ENCODE data around the gene PRTFDC1.
"Not testable (repeated sequence)": the region's sequence is repeated elsewhere in the genome, so short reads cannot be mapped to it uniquely, and the experiment has no call there.

Gene PRTFDC1

GRCh38 chr10:24857031-24857725 lies 95.2 kb downstream of the PRTFDC1 start:
- DNase-seq: no peak
- in situ Hi-C loops (cut with MboI; ENCODE audit: low pct_unique_long_range_greater_than_20kb, low sequenced_read_pairs): no loop called here

GRCh38 chr10:24854256-24854655 lies 98.2 kb downstream of the PRTFDC1 start:
- no peak for DNase-seq
- in situ Hi-C loops (cut with MboI; ENCODE audit: low pct_unique_long_range_greater_than_20kb, low sequenced_read_pairs): no loop called here

GRCh38 chr10:24853661-24854060 lies 98.7 kb downstream of the PRTFDC1 start:
- no peak for DNase-seq
- in situ Hi-C loops (cut with MboI; ENCODE audit: low pct_unique_long_range_greater_than_20kb, low sequenced_read_pairs): no loop called here

GRCh38 chr10:24851629-24852028 lies 100.8 kb downstream of the PRTFDC1 start:
- no peak for DNase-seq
- in situ Hi-C loops (cut with MboI; ENCODE audit: low pct_unique_long_range_greater_than_20kb, low sequenced_read_pairs): no loop called here

GRCh38 chr10:24850727-24851296 lies 101.6 kb downstream of the PRTFDC1 start:
- peak; percentile 40 for DNase-seq
- in situ Hi-C loops (cut with MboI; ENCODE audit: low pct_unique_long_range_greater_than_20kb, low sequenced_read_pairs): no loop called here

- DNase-seq: no peak
- in situ Hi-C loops (cut with MboI; ENCODE audit: low pct_unique_long_range_greater_than_20kb, low sequenced_read_pairs): no loop called here
Measured at GRCh38 chr10:24849501-24850299, 102.7 kb downstream of the PRTFDC1 start.

GRCh38 chr10:24849051-24849450 lies 103.4 kb downstream of the PRTFDC1 start:
- no peak for DNase-seq
- in situ Hi-C loops (cut with MboI; ENCODE audit: low pct_unique_long_range_greater_than_20kb, low sequenced_read_pairs): no loop called here

GRCh38 chr10:24848195-24848594 lies 104.2 kb downstream of the PRTFDC1 start:
- in situ Hi-C loops (cut with MboI; ENCODE audit: low pct_unique_long_range_greater_than_20kb, low sequenced_read_pairs): no loop called here
- no peak for DNase-seq

- in situ Hi-C loops (cut with MboI; ENCODE audit: low pct_unique_long_range_greater_than_20kb, low sequenced_read_pairs): no loop called here
- no peak for DNase-seq
Measured at GRCh38 chr10:24847112-24848070, 105.0 kb downstream of the PRTFDC1 start.

GRCh38 chr10:24844742-24845141 lies 107.7 kb downstream of the PRTFDC1 start:
- DNase-seq: no peak
- in situ Hi-C loops (cut with MboI; ENCODE audit: low pct_unique_long_range_greater_than_20kb, low sequenced_read_pairs): no loop called here

- in situ Hi-C loops (cut with MboI; ENCODE audit: low pct_unique_long_range_greater_than_20kb, low sequenced_read_pairs): no loop called here
- no peak for DNase-seq
Measured at GRCh38 chr10:24843256-24843655, 109.2 kb downstream of the PRTFDC1 start.

- no peak for DNase-seq
- in situ Hi-C loops (cut with MboI; ENCODE audit: low pct_unique_long_range_greater_than_20kb, low sequenced_read_pairs): no loop called here
Measured at GRCh38 chr10:24842856-24843255, 109.5 kb downstream of the PRTFDC1 start.

GRCh38 chr10:24841530-24841929 lies 110.9 kb downstream of the PRTFDC1 start:
- in situ Hi-C loops (cut with MboI; ENCODE audit: low pct_unique_long_range_greater_than_20kb, low sequenced_read_pairs): no loop called here
- no peak for DNase-seq

GRCh38 chr10:24840784-24841183 lies 111.6 kb downstream of the PRTFDC1 start:
- in situ Hi-C loops (cut with MboI; ENCODE audit: low pct_unique_long_range_greater_than_20kb, low sequenced_read_pairs): no loop called here
- DNase-seq: no peak

- peak; percentile 30 for DNase-seq
- in situ Hi-C loops (cut with MboI; ENCODE audit: low pct_unique_long_range_greater_than_20kb, low sequenced_read_pairs): not testable (repeated sequence)
Measured at GRCh38 chr10:24837781-24838180, 114.6 kb downstream of the PRTFDC1 start.

GRCh38 chr10:24834869-24835268 lies 117.5 kb downstream of the PRTFDC1 start:
- in situ Hi-C loops (cut with MboI; ENCODE audit: low pct_unique_long_range_greater_than_20kb, low sequenced_read_pairs): no loop called here
- no peak for DNase-seq

- DNase-seq: no peak
- in situ Hi-C loops (cut with MboI; ENCODE audit: low pct_unique_long_range_greater_than_20kb, low sequenced_read_pairs): no loop called here
Measured at GRCh38 chr10:24826009-24826408, 126.4 kb downstream of the PRTFDC1 start.

GRCh38 chr10:24825551-24825950 lies 126.9 kb downstream of the PRTFDC1 start:
- in situ Hi-C loops (cut with MboI; ENCODE audit: low pct_unique_long_range_greater_than_20kb, low sequenced_read_pairs): no loop called here
- no peak for DNase-seq

- DNase-seq: no peak
- in situ Hi-C loops (cut with MboI; ENCODE audit: low pct_unique_long_range_greater_than_20kb, low sequenced_read_pairs): no loop called here
Measured at GRCh38 chr10:24824536-24824935, 127.9 kb downstream of the PRTFDC1 start.

Data from KBM-7 (cell line).